Neural progenitor cell (in vitro differentiated cells): Measurements from ENCODE around the gene ADSS1. TPM values are rescaled to one million over a fixed set of nuclear protein-coding genes. Genes with fewer than 3 reads are reported as not detected.

Source experiments
- DNase-seq: peaks from one replicate; pipeline ENCODE4 v3.0.0-alpha.2; 2016; ENCODE audit warnings: low spot score
- H2AFZ ChIP-seq: fragments of 200-600 bp; sonication (generic); replicated peaks from 2 replicates; pipeline ENCODE4 v1.6.1; 2016; ENCODE audit warnings: antibody characterized with exemption
- H3F3A ChIP-seq: fragments of 200-600 bp; sonication (generic); 2 replicates; pipeline ENCODE4 v1.6.1; 2016; ENCODE audit warnings: antibody characterized with exemption, low read depth
- H3K27ac ChIP-seq: fragments of 200-600 bp; sonication (generic); 2 replicates; pipeline ENCODE4 v1.5.1; 2016; ENCODE audit warnings: mild to moderate bottlenecking
- H3K27me3 ChIP-seq: fragments of 200-600 bp; sonication (generic); 2 replicates; pipeline ENCODE4 v1.6.1; 2016; ENCODE audit warnings: mild to moderate bottlenecking, moderate library complexity
- H3K36me3 ChIP-seq: fragments of 200-600 bp; sonication (generic); 2 replicates; pipeline ENCODE4 v1.5.1; 2016
- H3K4me1 ChIP-seq: fragments of 200-600 bp; sonication (generic); 2 replicates; pipeline ENCODE4 v1.6.1; 2016; ENCODE audit warnings: mixed run types
- H3K4me2 ChIP-seq: fragments of 200-600 bp; sonication (generic); 2 replicates; pipeline ENCODE4 v1.6.1; 2016
- H3K4me3 ChIP-seq: fragments of 200-600 bp; sonication (generic); 2 replicates; pipeline ENCODE4 v1.5.1; 2016
- H3K79me2 ChIP-seq: fragments of 200-600 bp; sonication (generic); 2 replicates; pipeline ENCODE4 v1.6.1; 2016; ENCODE audit warnings: low read depth
- H3K9ac ChIP-seq: fragments of 200-600 bp; sonication (generic); 2 replicates; pipeline ENCODE4 v1.6.1; 2016
- H3K9me3 ChIP-seq: fragments of 200-600 bp; sonication (generic); 2 replicates; pipeline ENCODE4 v1.5.1; 2016; ENCODE audit warnings: low read depth
- H4K20me1 ChIP-seq: fragments of 200-600 bp; sonication (generic); 2 replicates; pipeline ENCODE4 v1.6.1; 2016; ENCODE audit warnings: low read depth
- H3K27ac Mint-ChIP-seq: 3 replicates; pipeline ENCODE4 v1.8.0; 2021; ENCODE audit warnings: mixed read lengths
- H3K27me3 Mint-ChIP-seq: 2 replicates; pipeline ENCODE4 v1.8.0; 2022; ENCODE audit warnings: low read depth, mild to moderate bottlenecking, inconsistent platforms, moderate library complexity, mixed read lengths; ENCODE audit not compliant: insufficient read depth
- H3K36me3 Mint-ChIP-seq: 3 replicates; pipeline ENCODE4 v1.8.0; 2021; ENCODE audit warnings: mixed read lengths
- H3K4me1 Mint-ChIP-seq: 3 replicates; pipeline ENCODE4 v1.8.0; 2021; ENCODE audit warnings: mixed read lengths
- H3K4me3 Mint-ChIP-seq: 3 replicates; pipeline ENCODE4 v1.8.0; 2021; ENCODE audit warnings: mild to moderate bottlenecking, moderate library complexity, mixed read lengths
- H3K9me3 Mint-ChIP-seq: 3 replicates; pipeline ENCODE4 v1.8.0; 2020; ENCODE audit warnings: mixed read lengths
- EZH2 ChIP-seq: fragments of 200-600 bp; sonication (generic); IDR thresholded peaks from 2 replicates; pipeline ENCODE4 v1.6.1; 2017; ENCODE audit warnings: antibody characterized with exemption, mild to moderate bottlenecking, moderate library complexity
- EZH2phosphoT487 ChIP-seq: fragments of 200-600 bp; sonication (generic); IDR thresholded peaks from 2 replicates; pipeline ENCODE4 v1.6.1; 2017; ENCODE audit warnings: antibody characterized with exemption
- total RNA-seq: library from RNA; depleted of rRNA; stranded (reverse); fragments of >200 nt; gene quantifications from 2 replicates; pipeline ENCODE4 v1.2.3, GENCODE V29; 2015; ENCODE audit warnings: low replicate concordance
- TF ChIP-seq, protein P1 (sequence below): fragments of 200-600 bp; sonication (generic); IDR thresholded peaks from 2 replicates; pipeline ENCODE4 v1.5.1; 2017; ENCODE audit warnings: antibody characterized with exemption, mild to moderate bottlenecking

ADSS1 gene
- total RNA-seq, 1 donor from 2014 or later: 26.4 TPM

GRCh38 chr14:104753528-104754212 is 29.6 kb downstream of the ADSS1 start:
- Histone ChIP-seq H3K4me1 (peaks cover 10% of the 10 kb centered on the region), H3K4me2 (peak overlapping the region; percentile 95), H3F3A (peaks cover 15% of the 10 kb centered on the region), H2AFZ (no peak overlapping the region), H3K36me3 (no peaks in the 10 kb centered on the region), H4K20me1 (peaks cover 54% of the 10 kb centered on the region), H3K9me3 (no peaks in the 10 kb centered on the region), H3K27me3 (no peaks in the 10 kb centered on the region), H3K27ac (peak overlapping the region; percentile 26), H3K79me2 (peaks cover 39% of the 10 kb centered on the region), H3K9ac (peak overlapping the region; percentile 97), H3K4me3 (peak overlapping the region; percentile 97)
- TF ChIP-seq, protein P1, sequence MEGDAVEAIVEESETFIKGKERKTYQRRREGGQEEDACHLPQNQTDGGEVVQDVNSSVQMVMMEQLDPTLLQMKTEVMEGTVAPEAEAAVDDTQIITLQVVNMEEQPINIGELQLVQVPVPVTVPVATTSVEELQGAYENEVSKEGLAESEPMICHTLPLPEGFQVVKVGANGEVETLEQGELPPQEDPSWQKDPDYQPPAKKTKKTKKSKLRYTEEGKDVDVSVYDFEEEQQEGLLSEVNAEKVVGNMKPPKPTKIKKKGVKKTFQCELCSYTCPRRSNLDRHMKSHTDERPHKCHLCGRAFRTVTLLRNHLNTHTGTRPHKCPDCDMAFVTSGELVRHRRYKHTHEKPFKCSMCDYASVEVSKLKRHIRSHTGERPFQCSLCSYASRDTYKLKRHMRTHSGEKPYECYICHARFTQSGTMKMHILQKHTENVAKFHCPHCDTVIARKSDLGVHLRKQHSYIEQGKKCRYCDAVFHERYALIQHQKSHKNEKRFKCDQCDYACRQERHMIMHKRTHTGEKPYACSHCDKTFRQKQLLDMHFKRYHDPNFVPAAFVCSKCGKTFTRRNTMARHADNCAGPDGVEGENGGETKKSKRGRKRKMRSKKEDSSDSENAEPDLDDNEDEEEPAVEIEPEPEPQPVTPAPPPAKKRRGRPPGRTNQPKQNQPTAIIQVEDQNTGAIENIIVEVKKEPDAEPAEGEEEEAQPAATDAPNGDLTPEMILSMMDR: no peak
- TF ChIP-seq EZH2 (no peak), EZH2phosphoT487 (no peak)
- peaks cover 9% of the 10 kb centered on the region for H3K9me3 Mint-ChIP-seq
- H3K4me1 Mint-ChIP-seq: peaks cover 36% of the 10 kb centered on the region
- peaks cover 8% of the 10 kb centered on the region for H3K27me3 Mint-ChIP-seq
- peak overlapping the region; percentile 95 for H3K4me3 Mint-ChIP-seq
- DNase-seq: peak; percentile 50
- peak overlapping the region; percentile 62 for H3K27ac Mint-ChIP-seq
- peaks cover 9% of the 10 kb centered on the region for H3K36me3 Mint-ChIP-seq

DNA sequence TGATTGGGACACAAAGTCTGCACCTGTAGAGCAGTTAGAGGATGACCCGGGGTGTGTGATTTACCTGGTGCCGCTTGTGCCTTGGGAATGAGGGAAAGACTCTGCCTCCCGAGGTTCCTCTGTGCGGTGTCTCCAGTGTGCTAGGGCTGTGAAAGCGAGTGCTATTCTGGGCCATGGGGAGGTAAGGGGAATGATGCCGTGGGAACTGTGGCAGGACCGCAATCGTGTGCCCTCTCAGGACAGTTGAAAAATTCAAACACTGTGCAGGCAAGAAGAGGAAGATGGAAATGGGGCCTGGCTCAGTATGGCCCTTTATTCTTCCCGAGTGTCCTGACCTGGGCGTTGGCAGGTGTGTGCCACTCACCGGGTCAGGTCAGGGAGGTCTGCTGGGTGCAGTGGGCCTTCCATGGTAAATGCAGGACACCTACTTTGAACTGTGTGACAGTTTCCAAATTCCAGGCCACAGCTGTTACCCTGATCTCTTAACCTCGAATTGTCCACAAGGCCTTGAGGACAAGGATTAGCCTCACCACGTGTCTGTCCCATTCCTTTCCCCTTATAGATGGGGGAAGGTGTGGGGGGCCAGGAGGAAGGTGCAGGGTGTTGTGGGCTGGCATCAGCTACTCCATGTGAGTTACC is 30.3 kb downstream of the ADSS1 start:
- Histone ChIP-seq H3K36me3 (no peaks in the 10 kb centered on the region), H3K79me2 (peaks cover 41% of the 10 kb centered on the region), H3K9me3 (no peaks in the 10 kb centered on the region), H3K27me3 (no peaks in the 10 kb centered on the region), H2AFZ (no peak overlapping the region), H3K9ac (peak overlapping the region; percentile 97), H3F3A (peaks cover 8% of the 10 kb centered on the region), H3K4me2 (peak overlapping the region; percentile 95), H3K4me3 (peak overlapping the region; percentile 97), H3K4me1 (peaks cover 10% of the 10 kb centered on the region), H3K27ac (no peak overlapping the region), H4K20me1 (peaks cover 61% of the 10 kb centered on the region)
- TF ChIP-seq EZH2: no peak
- no peak for TF ChIP-seq EZH2phosphoT487
- TF ChIP-seq, protein P1: no peak
- peak overlapping the region; percentile 62 for H3K27ac Mint-ChIP-seq
- peaks cover 30% of the 10 kb centered on the region for H3K4me1 Mint-ChIP-seq
- H3K9me3 Mint-ChIP-seq: peaks cover 9% of the 10 kb centered on the region
- peaks cover 8% of the 10 kb centered on the region for H3K27me3 Mint-ChIP-seq
- no peak for DNase-seq
- peaks cover 12% of the 10 kb centered on the region for H3K36me3 Mint-ChIP-seq
- H3K4me3 Mint-ChIP-seq: peak overlapping the region; percentile 95

DNA sequence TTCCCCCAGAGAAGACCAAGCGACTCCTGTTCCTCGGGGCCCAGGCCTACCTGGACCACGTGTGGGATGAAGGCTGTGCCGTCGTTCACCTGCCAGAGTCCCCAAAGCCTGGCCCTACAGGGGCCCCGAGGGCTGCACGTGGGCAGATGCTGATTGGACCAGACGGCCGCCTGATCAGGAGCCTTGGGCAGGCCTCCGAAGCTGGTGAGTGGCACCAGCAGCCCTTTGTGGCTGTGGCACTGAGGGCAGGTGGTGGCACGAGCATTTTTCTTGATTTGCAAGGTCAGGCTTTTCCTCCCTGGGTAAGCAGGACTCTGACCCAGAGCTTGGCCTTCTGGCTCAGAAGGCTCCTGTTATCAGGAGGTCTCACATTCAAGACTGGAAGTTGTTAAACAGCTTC is 31.6 kb downstream of the ADSS1 start:
- Histone ChIP-seq H4K20me1 (peaks cover 69% of the 10 kb centered on the region), H2AFZ (no peak overlapping the region), H3K27me3 (no peaks in the 10 kb centered on the region), H3F3A (peaks cover 5% of the 10 kb centered on the region), H3K9ac (no peak overlapping the region), H3K36me3 (no peaks in the 10 kb centered on the region), H3K79me2 (peaks cover 41% of the 10 kb centered on the region), H3K4me2 (no peak overlapping the region), H3K27ac (no peak overlapping the region), H3K4me1 (peaks cover 10% of the 10 kb centered on the region), H3K9me3 (no peaks in the 10 kb centered on the region), H3K4me3 (no peak overlapping the region)
- TF ChIP-seq EZH2 (no peak), EZH2phosphoT487 (no peak)
- TF ChIP-seq, protein P1: no peak
- Mint-ChIP-seq H3K4me3 (no peak overlapping the region), H3K27me3 (peaks cover 4% of the 10 kb centered on the region), H3K27ac (no peak overlapping the region), H3K9me3 (peaks cover 3% of the 10 kb centered on the region), H3K4me1 (peaks cover 23% of the 10 kb centered on the region), H3K36me3 (peaks cover 9% of the 10 kb centered on the region)
- DNase-seq: no peak
